NCI-H345 treated with DMSO at 0.1 percent for 48 hours (cell line): ENCODE data around the gene FAIM2.

Source experiments
- DNase-seq: peaks from one replicate; lab custom pipeline; 2025; ENCODE audit not compliant: unreplicated experiment; lab: John Stamatoyannopoulos, UW

FAIM2 gene

DNA sequence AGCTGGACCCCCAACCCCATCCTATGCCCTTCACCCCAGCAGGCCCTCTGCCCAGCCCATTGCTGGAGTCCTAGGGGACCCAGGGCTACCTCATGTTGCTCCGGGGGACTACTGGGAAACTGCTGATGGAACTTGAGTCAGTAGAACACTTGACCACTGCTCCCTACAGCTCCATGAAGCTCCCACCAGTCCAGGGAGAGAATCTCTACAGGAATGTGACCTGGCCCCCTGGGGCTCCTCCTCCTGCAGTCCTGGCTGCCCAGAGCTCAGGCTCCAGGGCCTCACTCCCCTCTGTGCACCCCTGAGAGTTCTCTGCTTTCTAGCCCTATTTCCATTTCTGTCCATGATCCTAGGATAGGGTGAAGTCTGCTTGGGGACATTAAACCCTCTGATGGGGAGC, 36.0 kb upstream of the FAIM2 start:
- DNase-seq = no peak

DNA sequence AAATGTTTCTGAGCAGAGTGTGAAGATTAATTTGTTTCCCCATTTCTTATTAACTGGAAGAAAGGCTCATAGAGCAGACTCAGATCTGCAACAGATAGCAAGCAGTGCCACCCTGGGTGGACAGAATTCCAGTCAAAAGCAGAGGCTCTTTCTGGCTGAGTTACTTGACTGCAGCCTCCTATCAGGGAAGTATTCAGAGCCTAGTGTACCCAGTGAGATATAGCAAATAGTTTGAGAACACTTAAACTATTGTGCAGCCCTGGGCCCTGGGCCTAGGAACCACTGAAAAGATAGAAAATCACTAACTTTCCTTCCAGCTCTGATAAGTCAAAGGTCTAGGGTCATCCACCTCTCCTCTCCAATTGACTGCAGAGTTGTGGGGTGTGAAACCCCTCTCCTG, 35.6 kb upstream of the FAIM2 start:
- no peak for DNase-seq

DNA sequence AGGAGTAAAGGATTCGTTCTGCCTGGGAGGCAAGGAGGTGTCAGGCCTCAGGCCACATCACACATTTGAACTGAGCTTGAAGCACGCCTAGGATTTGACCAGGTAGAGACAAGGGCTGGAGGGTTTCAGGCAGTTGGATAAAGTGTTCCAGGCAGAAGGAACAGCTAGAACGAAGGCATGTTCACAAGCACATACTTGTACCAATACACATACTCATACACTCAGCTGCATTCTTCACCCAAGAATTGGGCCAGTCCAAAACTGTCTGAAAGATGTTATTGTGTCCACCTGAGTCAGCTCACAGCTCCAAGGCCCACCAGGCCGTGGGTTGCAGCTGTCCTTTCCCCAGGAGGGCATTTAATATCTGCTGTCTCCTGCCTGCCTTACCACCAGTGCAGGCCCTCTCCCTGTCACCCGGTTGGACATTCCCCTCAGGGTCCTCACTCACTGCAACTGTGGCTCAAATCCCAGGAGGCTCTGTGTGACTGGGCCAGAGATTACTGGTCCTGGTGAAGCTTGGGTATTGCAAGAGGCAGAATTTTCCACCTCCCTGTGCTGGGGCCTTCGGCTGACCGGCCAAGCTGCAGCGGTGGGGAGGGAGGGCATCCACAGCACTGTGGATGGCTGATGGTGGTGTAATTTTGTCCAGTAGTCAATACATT, 34.1 kb upstream of the FAIM2 start:
- DNase-seq = no peak

DNA sequence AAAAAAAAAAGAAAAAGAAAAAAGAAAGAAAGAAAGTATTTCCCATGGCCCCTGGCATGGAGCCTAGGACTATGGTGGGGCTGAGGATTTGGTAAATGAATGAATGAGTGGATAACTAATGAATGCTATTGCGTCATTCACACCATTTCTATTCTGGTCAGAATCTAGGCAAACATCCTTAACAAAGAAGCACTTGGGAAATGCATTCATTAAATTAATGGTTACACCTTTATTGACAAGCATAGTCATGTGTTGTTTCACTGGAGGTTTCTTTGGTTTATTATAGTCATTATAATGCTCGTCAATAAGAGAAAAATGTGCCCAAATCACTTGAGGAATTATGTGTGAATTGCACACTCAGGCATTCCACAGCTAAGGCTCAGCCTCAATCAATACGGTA, 33.2 kb upstream of the FAIM2 start:
- DNase-seq = no peak

GRCh38 chr12:49934505-49934904, 30.8 kb upstream of the FAIM2 start:
- no peak for DNase-seq

- no peak for DNase-seq
Observed at GRCh38 chr12:49933796-49934195, 30.1 kb upstream of the FAIM2 start.

GRCh38 chr12:49932533-49933130, 28.9 kb upstream of the FAIM2 start:
- DNase-seq = no peak

DNA sequence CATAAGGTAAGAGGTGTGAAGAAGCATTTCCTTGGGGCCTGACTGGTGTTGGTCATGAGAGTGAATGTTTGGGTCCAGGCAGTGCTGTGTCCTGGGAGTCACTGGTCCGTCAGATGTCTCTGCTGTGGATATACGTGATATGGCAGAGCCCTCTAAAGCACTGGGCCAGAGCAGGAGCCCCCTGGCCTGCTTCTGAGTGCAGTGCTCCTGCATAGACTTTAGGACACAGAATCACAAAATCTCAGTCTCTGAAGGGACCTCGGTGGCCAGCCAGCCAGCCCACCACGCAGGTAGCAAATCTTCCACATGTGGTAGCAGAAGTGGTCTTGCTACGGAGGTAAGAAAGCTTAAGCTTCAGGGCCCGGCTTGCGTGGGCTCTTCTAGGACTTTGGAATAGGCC, 28.3 kb upstream of the FAIM2 start:
- no peak for DNase-seq

DNA sequence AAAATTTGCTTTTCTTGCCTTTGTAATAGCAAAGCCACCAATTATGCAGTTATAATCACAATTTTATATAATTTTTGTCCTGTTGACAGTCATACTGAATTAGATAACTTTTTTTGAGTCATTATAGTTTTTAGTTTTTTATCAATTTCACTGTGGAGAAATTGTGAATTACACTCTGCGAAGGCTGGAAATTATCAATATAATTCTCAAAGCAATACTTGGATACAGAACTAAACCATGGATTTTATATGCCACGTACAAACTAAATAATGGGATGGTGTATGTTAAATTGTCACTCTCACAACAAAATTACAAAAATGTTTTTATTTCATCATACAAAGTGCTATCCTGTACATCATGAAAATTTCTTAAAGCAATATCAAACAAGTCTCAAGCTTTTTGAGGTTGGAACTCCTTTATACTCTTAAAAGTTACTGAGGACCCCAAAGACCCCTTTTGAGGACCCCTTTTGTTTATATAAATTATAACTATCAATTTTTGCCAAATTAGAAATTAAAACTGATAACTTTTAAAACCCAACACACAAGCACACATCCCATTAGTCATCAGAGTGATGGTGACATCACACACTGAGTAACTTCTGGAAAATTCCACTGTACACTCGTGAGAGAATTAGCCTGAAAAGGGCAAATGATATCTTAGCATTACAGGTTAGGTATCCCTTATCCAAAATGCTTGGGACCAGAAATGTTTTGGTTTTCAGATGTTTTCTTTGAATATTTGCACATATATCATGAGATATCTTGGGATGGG, 27.0 kb upstream of the FAIM2 start:
- no peak for DNase-seq

GRCh38 chr12:49929581-49929980, 25.9 kb upstream of the FAIM2 start:
- no peak for DNase-seq

GRCh38 chr12:49928471-49928870, 24.8 kb upstream of the FAIM2 start:
- no peak for DNase-seq

DNA sequence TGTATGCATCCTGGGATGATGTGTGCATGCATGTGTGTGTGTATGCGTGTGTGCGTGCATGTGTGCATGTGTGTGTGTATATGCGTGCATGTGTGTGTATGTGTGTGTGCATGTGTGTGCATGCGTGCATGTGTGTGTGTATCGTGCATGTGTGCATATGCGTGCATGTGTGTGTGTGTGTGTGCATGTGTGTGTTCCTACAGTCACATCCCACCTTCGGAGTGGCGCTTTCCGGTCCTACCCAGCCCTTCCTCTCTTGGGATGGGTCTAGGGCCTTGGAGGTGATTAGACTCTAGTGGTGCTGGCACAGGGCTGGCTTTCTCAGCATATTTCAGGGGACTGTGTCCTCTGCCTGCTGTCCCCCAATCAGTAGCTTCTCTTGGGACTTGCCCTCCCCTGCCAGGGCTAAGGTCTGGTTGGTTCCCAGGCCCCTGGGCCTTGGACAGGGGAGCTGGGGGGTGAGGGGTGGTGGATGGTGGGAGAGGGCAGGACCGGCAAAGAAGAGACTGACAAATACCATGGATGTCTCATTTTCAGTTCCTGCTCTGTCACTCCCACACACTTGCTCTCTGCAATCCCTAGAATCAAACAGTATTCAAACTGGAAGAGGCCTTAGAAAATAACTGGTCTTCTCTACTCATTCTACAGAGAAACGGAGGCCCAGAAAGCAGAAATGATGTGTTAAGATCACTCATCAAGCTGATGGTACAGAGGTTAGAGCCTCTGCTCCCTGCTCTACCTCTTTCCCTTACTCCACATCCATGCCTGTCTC, 21.9 kb upstream of the FAIM2 start:
- DNase-seq = no peak

DNA sequence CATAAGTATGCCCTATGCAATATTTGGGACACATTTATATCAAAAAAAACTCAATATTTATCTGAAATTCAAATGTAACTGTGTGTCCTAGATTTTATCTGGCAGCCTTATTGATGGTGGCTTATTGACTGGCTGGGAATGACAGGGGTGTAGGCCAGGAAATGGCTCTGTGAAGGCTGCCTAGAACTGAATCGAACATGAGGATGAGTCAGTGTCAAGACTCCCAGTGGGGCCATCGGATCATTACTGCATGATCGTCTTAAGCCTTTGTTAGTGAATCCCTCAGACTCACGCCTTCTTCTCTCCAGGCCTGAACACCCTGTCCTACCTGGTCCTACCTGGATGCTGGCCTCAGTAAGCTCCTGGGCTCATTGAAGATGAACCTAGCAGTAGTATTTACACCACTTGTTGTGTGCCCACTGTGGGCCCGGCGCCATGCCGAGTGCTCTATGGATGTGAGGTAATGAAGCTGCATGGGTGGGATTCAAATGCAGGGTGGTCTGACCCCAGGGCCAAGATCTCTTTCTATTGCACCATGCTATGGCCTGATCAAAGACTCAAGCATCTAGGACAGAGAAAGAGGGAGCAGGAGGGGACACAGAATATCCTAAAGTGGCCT, 21.0 kb upstream of the FAIM2 start:
- DNase-seq = no peak

- DNase-seq = no peak
Observed at GRCh38 chr12:49923880-49924556, 20.3 kb upstream of the FAIM2 start.

GRCh38 chr12:49923035-49923644, 19.4 kb upstream of the FAIM2 start:
- DNase-seq = no peak

DNA sequence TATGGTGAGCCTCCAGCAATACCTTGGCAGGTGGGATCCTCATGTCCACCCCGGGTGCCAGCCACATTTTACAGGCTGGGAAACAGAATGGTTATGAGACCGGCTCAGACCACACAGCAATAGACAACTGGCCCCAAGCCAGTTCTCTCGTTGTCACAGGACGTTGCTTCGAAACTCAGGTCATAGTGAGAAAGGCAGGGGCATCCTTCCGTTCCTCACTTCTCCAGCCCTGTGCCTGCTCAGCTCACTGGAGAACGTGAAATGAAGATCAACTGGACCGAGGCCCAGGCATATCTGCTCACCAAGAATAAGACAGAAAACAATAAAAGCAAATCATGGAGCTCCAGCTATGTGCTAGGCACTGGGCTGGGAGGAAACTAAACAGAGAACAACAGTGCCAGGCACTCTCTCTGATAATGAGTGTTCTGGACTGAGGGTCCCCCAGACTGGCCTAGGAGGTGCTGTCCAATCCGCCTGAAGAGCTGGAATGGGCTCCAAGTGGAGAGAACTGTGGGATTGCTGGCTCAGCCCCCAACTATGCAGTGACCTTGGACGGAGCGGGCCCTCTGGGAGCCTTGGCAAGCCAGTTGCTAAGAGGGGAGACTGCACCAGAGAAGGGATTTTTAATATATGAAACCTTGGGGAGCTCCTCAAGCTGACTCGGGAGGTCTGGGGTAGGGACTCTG, 18.8 kb upstream of the FAIM2 start:
- DNase-seq = no peak

DNA sequence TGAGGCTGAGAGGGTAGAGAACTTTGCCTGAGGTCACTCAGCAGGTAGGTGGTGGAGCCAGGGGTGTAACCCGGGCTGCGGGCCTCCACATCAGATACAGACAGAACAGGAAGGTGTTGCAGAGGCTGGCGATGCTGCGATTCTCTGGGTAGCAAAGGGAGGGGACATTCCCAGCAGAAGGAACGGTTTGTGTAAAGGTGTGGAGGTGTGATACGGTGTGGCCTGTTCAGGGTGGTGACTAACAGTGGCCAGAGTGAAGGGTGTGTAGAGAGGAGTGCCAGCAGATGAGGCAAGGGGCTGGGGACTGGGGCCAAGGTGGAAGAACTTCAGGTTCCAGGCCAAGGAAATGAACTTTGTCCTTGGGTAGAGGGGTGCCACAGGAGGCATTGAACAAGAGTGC, 18.2 kb upstream of the FAIM2 start:
- no peak for DNase-seq

DNA sequence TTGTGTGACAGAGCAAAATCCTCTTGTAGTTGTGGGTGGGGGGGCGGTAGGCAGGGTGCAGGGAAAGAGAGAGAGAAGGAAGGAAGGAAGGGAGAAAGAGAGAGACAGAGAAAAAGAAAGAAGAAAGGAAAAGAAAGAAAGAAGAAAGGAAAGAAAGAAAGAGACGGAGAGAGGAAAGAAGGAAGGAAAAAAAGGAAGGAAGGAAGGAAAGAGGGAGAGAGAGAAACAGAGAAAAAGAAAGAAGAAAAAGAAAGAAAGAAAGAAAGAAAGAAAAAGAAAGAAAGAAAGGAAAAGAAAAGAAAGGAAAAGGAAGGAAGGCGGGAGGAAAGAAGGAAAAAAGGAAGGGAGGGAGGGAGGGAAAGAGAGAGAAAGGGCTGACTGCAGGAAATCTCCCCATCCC, 17.6 kb upstream of the FAIM2 start:
- no peak for DNase-seq

GRCh38 chr12:49920915-49921286, 17.2 kb upstream of the FAIM2 start:
- DNase-seq = no peak
